HG02943 (cell line): ENCODE data around the gene ETV1.

Experiments
- ATAC-seq: cut with Tn5 transposase; IDR thresholded peaks from one replicate; pipeline ENCODE4 v1.9.1; 2021; ENCODE audit warnings: mild to moderate bottlenecking, low read depth, moderate library complexity; ENCODE audit not compliant: unreplicated experiment

Gene ETV1

GRCh38 chr7:13988065-13988464, 1.4 kb downstream of the ETV1 start:
- ATAC-seq = no peak

GRCh38 chr7:13987395-13987794, 2.1 kb downstream of the ETV1 start:
- no peak for ATAC-seq

GRCh38 chr7:13986208-13986607, 3.3 kb downstream of the ETV1 start:
- no peak for ATAC-seq

- ATAC-seq = no peak
Measured at GRCh38 chr7:13984831-13985685, 4.4 kb downstream of the ETV1 start.

- ATAC-seq = no peak
Measured at GRCh38 chr7:13984061-13984460, 5.4 kb downstream of the ETV1 start.

GRCh38 chr7:13982940-13983677, 6.4 kb downstream of the ETV1 start:
- no peak for ATAC-seq

GRCh38 chr7:13981070-13981469, 8.4 kb downstream of the ETV1 start:
- no peak for ATAC-seq

GRCh38 chr7:13980474-13980873, 9.0 kb downstream of the ETV1 start:
- ATAC-seq = no peak

- no peak for ATAC-seq
Measured at GRCh38 chr7:13979671-13980435, 9.6 kb downstream of the ETV1 start.

GRCh38 chr7:13976594-13976993, 12.9 kb downstream of the ETV1 start:
- ATAC-seq = no peak

GRCh38 chr7:13965077-13965476, 24.4 kb downstream of the ETV1 start:
- ATAC-seq = no peak

GRCh38 chr7:13963925-13964324, 25.5 kb downstream of the ETV1 start:
- no peak for ATAC-seq

GRCh38 chr7:13955494-13955893, 34.0 kb downstream of the ETV1 start:
- no peak for ATAC-seq

GRCh38 chr7:13953368-13953767, 36.1 kb downstream of the ETV1 start:
- no peak for ATAC-seq

- ATAC-seq = no peak
Measured at GRCh38 chr7:13952921-13953320, 36.5 kb downstream of the ETV1 start.

GRCh38 chr7:13949939-13950338, 39.5 kb downstream of the ETV1 start:
- ATAC-seq = no peak

- no peak for ATAC-seq
Measured at GRCh38 chr7:13949445-13949844, 40.0 kb downstream of the ETV1 start.

- no peak for ATAC-seq
Measured at GRCh38 chr7:13948019-13948801, 41.3 kb downstream of the ETV1 start.

- ATAC-seq = no peak
Measured at GRCh38 chr7:13947535-13947934, 41.9 kb downstream of the ETV1 start.

GRCh38 chr7:13946181-13946580, 43.3 kb downstream of the ETV1 start:
- ATAC-seq = no peak
